H9 (cell line): ENCODE measurements around the gene MICAL2. TPM values are rescaled to one million over a fixed set of nuclear protein-coding genes. Genes with fewer than 3 reads are reported as not detected.

Experiments used
- DNase-seq: peaks from one replicate; pipeline ENCODE4 v3.0.0-alpha.2; 2017
- H2AFZ ChIP-seq: one replicate; pipeline ENCODE4 v1.6.1; 2013; ENCODE audit warnings: mild to moderate bottlenecking, low read length, control low read depth, moderate library complexity
- H2AK5ac ChIP-seq: 2 replicates; pipeline ENCODE4 v1.6.1; 2013; ENCODE audit warnings: low read length, control low read depth, mixed read lengths; ENCODE audit not compliant: insufficient read length
- H2BK120ac ChIP-seq: one replicate; pipeline ENCODE4 v1.6.1; 2013; ENCODE audit warnings: low read depth, mild to moderate bottlenecking, low read length, control low read depth, inconsistent platforms; ENCODE audit not compliant: poor library complexity, severe bottlenecking
- H2BK12ac ChIP-seq: 2 replicates; pipeline ENCODE4 v1.6.1; 2013; ENCODE audit warnings: low read length, control low read depth, mixed read lengths, low read depth; ENCODE audit not compliant: insufficient read length
- H2BK15ac ChIP-seq: 2 replicates; pipeline ENCODE4 v1.6.1; 2013; ENCODE audit warnings: low read depth, low read length, control low read depth
- H2BK20ac ChIP-seq: one replicate; pipeline ENCODE4 v1.6.1; 2013; ENCODE audit warnings: low read depth, mild to moderate bottlenecking, low read length, control low read depth, inconsistent platforms; ENCODE audit not compliant: poor library complexity, severe bottlenecking
- H2BK5ac ChIP-seq: 2 replicates; pipeline ENCODE4 v1.6.1; 2013; ENCODE audit warnings: low read length, control low read depth, mixed read lengths; ENCODE audit not compliant: insufficient read length
- H3K14ac ChIP-seq: 2 replicates; pipeline ENCODE4 v1.6.1; 2013; ENCODE audit warnings: low read length, control low read depth; ENCODE audit not compliant: insufficient read depth
- H3K18ac ChIP-seq: 2 replicates; pipeline ENCODE4 v1.6.1; 2013; ENCODE audit warnings: low read depth, mild to moderate bottlenecking, mixed read lengths, low read length, control low read depth; ENCODE audit not compliant: insufficient read length
- H3K23ac ChIP-seq: 2 replicates; pipeline ENCODE4 v1.6.1; 2013; ENCODE audit warnings: low read length, control low read depth, mixed read lengths, low read depth; ENCODE audit not compliant: insufficient read length
- H3K23me2 ChIP-seq: 2 replicates; pipeline ENCODE4 v1.6.1; 2013; ENCODE audit warnings: low read depth, mild to moderate bottlenecking, mixed read lengths, low read length, control low read depth; ENCODE audit not compliant: insufficient read length, poor library complexity, severe bottlenecking
- H3K27ac ChIP-seq: 2 replicates; pipeline ENCODE4 v1.5.1; 2013; ENCODE audit warnings: low read length, control low read depth, mixed read lengths, low read depth; ENCODE audit not compliant: insufficient read length
- H3K27me3 ChIP-seq: 2 replicates; pipeline ENCODE4 v1.6.1; 2013; ENCODE audit warnings: low read length, control low read depth, inconsistent platforms; ENCODE audit not compliant: insufficient read depth
- H3K4ac ChIP-seq: 2 replicates; pipeline ENCODE4 v1.6.1; 2013; ENCODE audit warnings: low read depth, mild to moderate bottlenecking, control low read depth, inconsistent platforms, low read length, moderate library complexity
- H3K4me1 ChIP-seq: 2 replicates; pipeline ENCODE4 v1.6.1; 2013; ENCODE audit warnings: low read length, control low read depth, inconsistent platforms; ENCODE audit not compliant: insufficient read depth
- H3K4me2 ChIP-seq: 2 replicates; pipeline ENCODE4 v1.6.1; 2013; ENCODE audit warnings: low read length, control low read depth, mixed read lengths; ENCODE audit not compliant: insufficient read length, insufficient read depth
- H3K56ac ChIP-seq: 2 replicates; pipeline ENCODE4 v1.6.1; 2013; ENCODE audit warnings: low read depth, mild to moderate bottlenecking, mixed read lengths, low read length, control low read depth; ENCODE audit not compliant: insufficient read length
- H3K79me1 ChIP-seq: 2 replicates; pipeline ENCODE4 v1.6.1; 2013; ENCODE audit warnings: low read depth, mild to moderate bottlenecking, moderate library complexity, low read length, control low read depth, inconsistent platforms; ENCODE audit not compliant: insufficient read depth, poor library complexity, severe bottlenecking
- H3K79me2 ChIP-seq: 2 replicates; pipeline ENCODE4 v1.6.1; 2013; ENCODE audit warnings: low read length, control low read depth, inconsistent platforms; ENCODE audit not compliant: insufficient read depth
- H3K9ac ChIP-seq: 2 replicates; pipeline ENCODE4 v1.6.1; 2013; ENCODE audit warnings: low read length, control low read depth, mixed read lengths; ENCODE audit not compliant: insufficient read length; ENCODE audit errors: extremely low read depth
- H3K9me3 ChIP-seq: one replicate; pipeline ENCODE4 v1.6.1; 2013; ENCODE audit warnings: low read depth, low read length, inconsistent platforms; ENCODE audit not compliant: control insufficient read depth
- H3T11ph ChIP-seq: one replicate; pipeline ENCODE4 v1.6.1; 2013; ENCODE audit warnings: mild to moderate bottlenecking, low read length, control low read depth, inconsistent platforms
- H4K20me1 ChIP-seq: one replicate; pipeline ENCODE4 v1.6.1; 2013; ENCODE audit not compliant: control insufficient read depth, insufficient read length, insufficient read depth
- H4K5ac ChIP-seq: 2 replicates; pipeline ENCODE4 v1.6.1; 2013; ENCODE audit warnings: low read depth, mild to moderate bottlenecking, mixed read lengths, low read length, control low read depth; ENCODE audit not compliant: insufficient read length
- H4K8ac ChIP-seq: replicated peaks from 2 replicates; pipeline ENCODE4 v1.6.1; 2013; ENCODE audit warnings: low read length, control low read depth, mixed read lengths, low read depth; ENCODE audit not compliant: insufficient read length
- H4K91ac ChIP-seq: 2 replicates; pipeline ENCODE4 v1.6.1; 2013; ENCODE audit warnings: low read depth, mild to moderate bottlenecking, moderate library complexity, mixed read lengths, low read length, control low read depth; ENCODE audit not compliant: insufficient read length
- H3K27ac Mint-ChIP-seq, 3 experiments: 2 replicates in 2 of 3; 3 replicates in 1 of 3; pipeline ENCODE4 v1.8.0; 2020 to 2021; ENCODE audit warnings: mixed read lengths in 3 of 3, mild to moderate bottlenecking in 1 of 3, moderate library complexity in 1 of 3
- H3K27me3 Mint-ChIP-seq: 2 replicates; pipeline ENCODE4 v1.8.0; 2021; ENCODE audit warnings: low read depth, mild to moderate bottlenecking, moderate library complexity, mixed read lengths
- H3K36me3 Mint-ChIP-seq, 3 experiments: 2 replicates in 2 of 3; 3 replicates in 1 of 3; pipeline ENCODE4 v1.8.0; 2020 to 2021; ENCODE audit warnings: low read depth in 3 of 3, mixed read lengths in 3 of 3; ENCODE audit not compliant: insufficient read depth in 1 of 3
- H3K4me1 Mint-ChIP-seq, 2 experiments: 2 replicates each; pipeline ENCODE4 v1.8.0; 2020; ENCODE audit warnings: mixed read lengths in 2 of 2
- H3K4me3 Mint-ChIP-seq, 2 experiments: 2 replicates in 1 of 2; 3 replicates in 1 of 2; pipeline ENCODE4 v1.8.0; 2020 to 2021; ENCODE audit warnings: mild to moderate bottlenecking in 2 of 2, mixed read lengths in 2 of 2, moderate library complexity in 1 of 2
- H3K9me3 Mint-ChIP-seq, 2 experiments: 2 replicates in 1 of 2; 3 replicates in 1 of 2; pipeline ENCODE4 v1.8.0; 2020; ENCODE audit warnings: mild to moderate bottlenecking in 2 of 2, mixed read lengths in 2 of 2, moderate library complexity in 1 of 2
- CTCF ChIP-seq: fragments of 200-600 bp; sonication (generic); conservative IDR thresholded peaks from 3 replicates; pipeline ENCODE4 v1.8.0; 2021; ENCODE audit warnings: antibody characterized with exemption, mild to moderate bottlenecking
- WGBS: extraction: QIAGEN DNeasy Blood & Tissue Kit; methylation state at CpG from one replicate; pipeline ENCODE4 v1.1.7; 2013; ENCODE audit warnings: missing lambda C conversion rate, low lambda C conversion rate, mixed read lengths; ENCODE audit not compliant: insufficient read length; ENCODE audit errors: extremely low coverage; 5-methylcytosine and 5-hydroxymethylcytosine counted together
- total RNA-seq: library from RNA; stranded (reverse); gene quantifications from 2 replicates; pipeline ENCODE4 v1.2.1, GENCODE V29; 2021

MICAL2 gene
- total RNA-seq, 1 experiment from 2014 or later, result 4.7 TPM

- Histone ChIP-seq H3K4me2 (no peak overlapping the region), H4K20me1 (no peaks in the 10 kb centered on the region), H3K18ac (no peak overlapping the region), H2AK5ac (no peak overlapping the region), H3K9ac (no peak overlapping the region), H4K5ac (no peak overlapping the region), H3K14ac (no peak overlapping the region), H3K4me1 (no peaks in the 10 kb centered on the region; the same call in 1 of the 2 replicates), H2BK5ac (no peak overlapping the region), H2BK120ac (no peak overlapping the region), H3K79me1 (no peaks in the 10 kb centered on the region), H3K27ac (no peak overlapping the region), H3K79me2 (no peaks in the 10 kb centered on the region), H3K27me3 (no peaks in the 10 kb centered on the region), H2AFZ (no peak overlapping the region), H2BK12ac (no peak overlapping the region), H3K23ac (no peak overlapping the region), H3K4ac (no peak overlapping the region), H4K91ac (no peak overlapping the region), H3T11ph (no peak overlapping the region), H2BK15ac (no peak overlapping the region), H3K56ac (no peak overlapping the region), H3K9me3 (no peaks in the 10 kb centered on the region), H2BK20ac (no peak overlapping the region), H3K23me2 (no peaks in the 10 kb centered on the region), H4K8ac (no peak overlapping the region)
- Mint-ChIP-seq H3K4me1 (peaks cover 17% of the 10 kb centered on the region in 2 experiments), H3K36me3 (no peaks in the 10 kb centered on the region; a peak in 1 of 7 replicates), H3K27me3 (peaks cover 2% of the 10 kb centered on the region), H3K9me3 (no peaks in the 10 kb centered on the region; a peak in 1 of 5 replicates), H3K4me3 (no peak overlapping the region), H3K27ac (no peak overlapping the region)
- no CpG with 5 or more reads among the region's 2 CpGs for WGBS
- no peak for TF ChIP-seq CTCF
- DNase-seq, result no peak
Measured at GRCh38 chr11:12287009-12287373, 176.6 kb downstream of the MICAL2 start.
